HepG2 (cell line): ENCODE data around the gene RUSC1. TPM values are rescaled to one million over a fixed set of nuclear protein-coding genes. Genes with fewer than 3 reads are reported as not detected.

Experiments used
- ASH2L ChIP-seq: fragments of 300-600, 200-600 bp; sonication (generic); IDR thresholded peaks from 2 replicates; pipeline ENCODE4 v1.7.0; 2017; ENCODE audit warnings: low read depth, mild to moderate bottlenecking, moderate library complexity, mixed read lengths, low read length; ENCODE audit not compliant: insufficient read length
- ATF2 ChIP-seq: sonication (generic); formaldehyde crosslinking; IDR thresholded peaks from 2 replicates; pipeline ENCODE4 v1.4.0; 2020; ENCODE audit warnings: missing genetic modification reagents
- HIVEP1 ChIP-seq: sonication (generic); formaldehyde crosslinking; IDR thresholded peaks from 2 replicates; pipeline ENCODE4 v1.4.0; 2020; ENCODE audit warnings: mild to moderate bottlenecking, missing genetic modification reagents
- KLF11 ChIP-seq: IDR thresholded peaks from 2 replicates; pipeline ENCODE4 v1.6.1; 2016; ENCODE audit warnings: missing compliant biosample characterization
- NCOA2 ChIP-seq: sonication (generic); formaldehyde crosslinking; IDR thresholded peaks from 2 replicates; pipeline ENCODE4 v1.8.0; 2022; ENCODE audit warnings: inconsistent platforms
- NFYB ChIP-seq: sonication (generic); formaldehyde crosslinking; IDR thresholded peaks from 2 replicates; pipeline ENCODE4 v1.4.0; 2020; ENCODE audit warnings: missing genetic modification reagents
- SOX13 ChIP-seq, 3 experiments: fragments of 450-650 bp in 1 of 3; sonication (generic) in 1 of 3; formaldehyde crosslinking in 1 of 3; IDR thresholded peaks in 2 of 3; conservative IDR thresholded peaks in 1 of 3; 2 replicates each; pipeline versions ENCODE4 v1.5.0 to v1.6.1; 2016 to 2020; ENCODE audit warnings: antibody characterized with exemption in 1 of 3, mild to moderate bottlenecking in 1 of 3, missing compliant biosample characterization in 1 of 3, missing genetic modification reagents in 1 of 3, moderate library complexity in 1 of 3
- TSC22D2 ChIP-seq: sonication (generic); formaldehyde crosslinking; IDR thresholded peaks from 2 replicates; pipeline ENCODE4 v1.5.1; 2020; ENCODE audit warnings: missing genetic modification reagents, mild to moderate bottlenecking, borderline replicate concordance
- XRCC5 ChIP-seq: fragments of 200-400 bp; formaldehyde crosslinking; optimal IDR thresholded peaks from 2 replicates; pipeline ENCODE3; 2017; ENCODE audit warnings: mild to moderate bottlenecking, low read length
- ZFYVE20 ChIP-seq: sonication (generic); formaldehyde crosslinking; IDR thresholded peaks from 2 replicates; pipeline ENCODE4 v1.8.0; 2023; ENCODE audit warnings: low read depth, mild to moderate bottlenecking, moderate library complexity, missing genetic modification reagents, borderline replicate concordance
- ZHX2 ChIP-seq, 2 experiments: sonication (generic) in 1 of 2; formaldehyde crosslinking in 1 of 2; IDR thresholded peaks; 2 replicates each; pipeline versions ENCODE4 v1.6.1 to v1.9.0; 2014 to 2022; ENCODE audit warnings: antibody characterized with exemption in 1 of 2, borderline replicate concordance in 1 of 2, inconsistent platforms in 1 of 2, low read depth in 1 of 2, missing genetic modification reagents in 1 of 2
- ZNF18 ChIP-seq: sonication (generic); formaldehyde crosslinking; IDR thresholded peaks from 2 replicates; pipeline ENCODE4 v1.8.0; 2022; ENCODE audit warnings: mild to moderate bottlenecking, missing genetic modification reagents; ENCODE audit not compliant: insufficient replicate concordance
- ZNF543 ChIP-seq: sonication (generic); formaldehyde crosslinking; IDR thresholded peaks from 2 replicates; pipeline ENCODE4 v1.4.0; 2020; ENCODE audit warnings: mild to moderate bottlenecking, missing genetic modification reagents
- ZNF747 ChIP-seq: sonication (generic); formaldehyde crosslinking; IDR thresholded peaks from 2 replicates; pipeline ENCODE4 v1.8.1; 2023; ENCODE audit warnings: missing genetic modification reagents, mild to moderate bottlenecking, borderline replicate concordance
- ZNF878 ChIP-seq: sonication (generic); formaldehyde crosslinking; IDR thresholded peaks from 2 replicates; pipeline ENCODE4 v1.8.1; 2023; ENCODE audit warnings: mild to moderate bottlenecking, missing genetic modification reagents, moderate library complexity
- ZNF891 ChIP-seq: sonication (generic); formaldehyde crosslinking; IDR thresholded peaks from 2 replicates; pipeline ENCODE4 v1.5.0; 2020; ENCODE audit warnings: mild to moderate bottlenecking, missing genetic modification reagents
- ZSCAN29 ChIP-seq: sonication (generic); formaldehyde crosslinking; conservative IDR thresholded peaks from 2 replicates; pipeline ENCODE4 v1.4.0; 2020; ENCODE audit warnings: mild to moderate bottlenecking, missing genetic modification reagents
- polyA plus RNA-seq, 8 experiments: library from polyadenylated mRNA; depleted of rRNA in 3 of 8; stranded (reverse) in 7 of 8; unstranded in 1 of 8; fragments of >200 nt; fragmentation: Illumina TruSeq in 4 of 8; extraction: Trizol in 4 of 8; gene quantifications; 2 replicates each; pipeline versions ENCODE4 v1.2.1 to v1.2.3, GENCODE V29; 2011 to 2016; ENCODE audit warnings: low read depth in 4 of 8, missing spikeins in 1 of 8, mixed read lengths in 1 of 8; ENCODE audit not compliant: insufficient read depth in 1 of 8
- total RNA-seq, 5 experiments: library from RNA; depleted of rRNA; stranded (reverse); fragments of >200 nt; fragmentation: Illumina TruSeq; extraction: Trizol; gene quantifications; 2 replicates each; pipeline ENCODE4 v1.2.3, GENCODE V29; 2016; ENCODE audit warnings: low read depth in 1 of 5

Gene RUSC1
- total and polyA plus RNA-seq, 2 of the 13 experiments (the other 11 are each of a cell fraction or from before 2014, with no cell fraction given), result 18.7 to 20.4 TPM

- peak; percentile 72; the same call in 1 of the 2 replicates for TF ChIP-seq ZHX2 (IDR thresholded peaks at IDR 0.05; ENCODE audit: low read depth)
- no peak for TF ChIP-seq ZHX2 (CRISPR knock-in tag; IDR thresholded peaks at IDR 0.05; ENCODE audit: borderline replicate concordance)
- peak; percentile 41 for TF ChIP-seq XRCC5
- TF ChIP-seq ZNF891 (CRISPR knock-in tag), result no peak; the same call in none of the 2 replicates
- 0 out of 2 replicates have a peak, but pooled peaks have one; percentile 42 for TF ChIP-seq HIVEP1 (CRISPR knock-in tag)
- TF ChIP-seq NCOA2 (CRISPR knock-in tag), result peak; percentile 59; the same call in 1 of the 2 replicates
- TF ChIP-seq ZNF878 (CRISPR knock-in tag), result 0 out of 2 replicates have a peak, but pooled peaks have one; percentile 48
- peak; percentile 53; the same call in 1 of the 2 replicates for TF ChIP-seq ZSCAN29
- TF ChIP-seq SOX13 (IDR thresholded peaks at IDR 0.05), result no peak
- TF ChIP-seq SOX13 (CRISPR knock-in tag; conservative IDR thresholded peaks at IDR 0.05 in 1 of 2, IDR thresholded peaks at IDR 0.05 in 1 of 2), result peak in 1 of 2 experiments; percentile 7; a peak in 1 of 4 replicates
- TF ChIP-seq ZNF18, result peak; percentile 87
- no peak for TF ChIP-seq ZFYVE20
- TF ChIP-seq ZNF747 (CRISPR knock-in tag), result peak; percentile 58; the same call in 1 of the 2 replicates
- TF ChIP-seq ZNF543 (CRISPR knock-in tag), result peak; percentile 77; the same call in 1 of the 2 replicates
- TF ChIP-seq ATF2 (CRISPR knock-in tag), result peak; percentile 74; the same call in 1 of the 2 replicates
- TF ChIP-seq KLF11 (CRISPR knock-in tag), result no peak
- 0 out of 2 replicates have a peak, but pooled peaks have one; percentile 20 for TF ChIP-seq TSC22D2 (CRISPR knock-in tag)
- peak; percentile 59 for TF ChIP-seq ASH2L
- peak; percentile 97 for TF ChIP-seq NFYB (CRISPR knock-in tag)
Observed at GRCh38 chr1:155308493-155309422, 11.9 kb upstream of the RUSC1 start, which contains the start of gene FDPS (continued).
